NB4 (cell line): ENCODE measurements around the gene GDPGP1.

Experiments
- DNase-seq: peaks from one replicate; pipeline ENCODE4 v3.0.0; 2010; ENCODE audit warnings: low read depth
- H3K4me3 ChIP-seq: one replicate; pipeline ENCODE4 v1.5.1; 2011; ENCODE audit warnings: mild to moderate bottlenecking, low read depth, low read length, moderate library complexity
- CTCF ChIP-seq: IDR thresholded peaks from one replicate; pipeline ENCODE4 v1.5.1; 2012; ENCODE audit warnings: low read depth, low read length
- MYC ChIP-seq: IDR thresholded peaks from 2 replicates; pipeline ENCODE4 v1.6.1; 2011; ENCODE audit warnings: low read depth, low read length
- POLR2A ChIP-seq: IDR thresholded peaks from 2 replicates; pipeline ENCODE4 v1.6.1; 2011; ENCODE audit warnings: mild to moderate bottlenecking; ENCODE audit not compliant: insufficient read length; ENCODE audit errors: extremely low read depth
- TF ChIP-seq, protein P1 (sequence below): IDR thresholded peaks from 2 replicates; pipeline ENCODE4 v1.6.1; 2011; ENCODE audit warnings: low read depth, low read length

GDPGP1 gene

GRCh38 chr15:90294601-90295269 lies 60.7 kb downstream of the GDPGP1 start:
- DNase-seq = no peak
- TF ChIP-seq, protein P1, sequence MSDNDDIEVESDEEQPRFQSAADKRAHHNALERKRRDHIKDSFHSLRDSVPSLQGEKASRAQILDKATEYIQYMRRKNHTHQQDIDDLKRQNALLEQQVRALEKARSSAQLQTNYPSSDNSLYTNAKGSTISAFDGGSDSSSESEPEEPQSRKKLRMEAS = no peak
- TF ChIP-seq CTCF = no peak
- no peak for TF ChIP-seq MYC
- TF ChIP-seq POLR2A = no peak
- H3K4me3 ChIP-seq = no peak overlapping the region

DNA sequence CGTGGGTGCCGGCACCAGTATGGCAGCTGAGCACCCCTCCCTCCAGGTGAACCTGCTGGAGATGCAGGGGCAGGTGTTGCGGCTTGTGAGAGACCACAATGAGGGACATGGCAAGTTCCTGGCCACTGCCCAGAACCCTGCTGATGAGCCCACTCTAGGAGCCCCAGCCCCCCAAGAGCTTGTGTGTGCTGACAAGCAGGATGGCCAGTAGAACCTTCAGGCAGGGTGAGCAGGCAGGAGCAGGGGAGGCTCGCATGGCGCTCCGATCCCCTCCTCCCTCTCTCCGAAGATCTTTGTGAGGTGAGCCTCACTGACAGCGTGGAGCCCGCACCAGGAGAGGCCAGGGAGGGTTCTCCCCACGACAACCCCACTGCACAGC lies 61.2 kb downstream of the GDPGP1 start:
- H3K4me3 ChIP-seq = no peak overlapping the region
- TF ChIP-seq CTCF = no peak
- TF ChIP-seq, protein P1 = no peak
- TF ChIP-seq MYC = no peak
- no peak for TF ChIP-seq POLR2A
- DNase-seq = no peak
